GM21786 (cell line): ENCODE measurements around the gene PPDPF.
"Not testable (repeated sequence)": the region's sequence is repeated elsewhere in the genome, so short reads cannot be mapped to it uniquely, and the experiment has no call there.

Experiments used
- ATAC-seq: cut with Tn5 transposase; IDR thresholded peaks from one replicate; pipeline ENCODE4 v1.9.1; 2021; ENCODE audit not compliant: unreplicated experiment

The PPDPF gene

GRCh38 chr20:63499338-63499969 is 21.1 kb upstream of the PPDPF start:
- ATAC-seq, result no peak

- no peak for ATAC-seq
Observed at GRCh38 chr20:63500151-63500901, 20.2 kb upstream of the PPDPF start.

GRCh38 chr20:63500902-63501817 is 19.4 kb upstream of the PPDPF start:
- ATAC-seq, result no peak

GRCh38 chr20:63501818-63502670 is 18.5 kb upstream of the PPDPF start:
- ATAC-seq, result no peak

- ATAC-seq, result no peak
Observed at GRCh38 chr20:63502671-63503172, 17.8 kb upstream of the PPDPF start.

GRCh38 chr20:63503524-63503923 is 17.0 kb upstream of the PPDPF start:
- ATAC-seq, result no peak

GRCh38 chr20:63504642-63505041 is 15.9 kb upstream of the PPDPF start:
- ATAC-seq, result no peak

- ATAC-seq, result no peak
Observed at GRCh38 chr20:63505281-63505680, 15.3 kb upstream of the PPDPF start.

- no peak for ATAC-seq
Observed at GRCh38 chr20:63505723-63506122, 14.8 kb upstream of the PPDPF start.

- ATAC-seq, result no peak
Observed at GRCh38 chr20:63507083-63507743, 13.4 kb upstream of the PPDPF start.

- no peak for ATAC-seq
Observed at GRCh38 chr20:63508072-63508768, 12.3 kb upstream of the PPDPF start.

- ATAC-seq, result no peak
Observed at GRCh38 chr20:63509088-63509564, 11.4 kb upstream of the PPDPF start.

- no peak for ATAC-seq
Observed at GRCh38 chr20:63513207-63513606, 7.4 kb upstream of the PPDPF start.

GRCh38 chr20:63514520-63514919 is 6.0 kb upstream of the PPDPF start:
- not testable (repeated sequence) for ATAC-seq

GRCh38 chr20:63517376-63518309 is 2.9 kb upstream of the PPDPF start:
- ATAC-seq, result no peak

GRCh38 chr20:63518351-63518861 is 2.2 kb upstream of the PPDPF start:
- ATAC-seq, result no peak

- ATAC-seq, result no peak
Observed at GRCh38 chr20:63518946-63519667, 1.5 kb upstream of the PPDPF start.
